ENCODE results near the gene ADCY1.

ADCY1 gene

DNA sequence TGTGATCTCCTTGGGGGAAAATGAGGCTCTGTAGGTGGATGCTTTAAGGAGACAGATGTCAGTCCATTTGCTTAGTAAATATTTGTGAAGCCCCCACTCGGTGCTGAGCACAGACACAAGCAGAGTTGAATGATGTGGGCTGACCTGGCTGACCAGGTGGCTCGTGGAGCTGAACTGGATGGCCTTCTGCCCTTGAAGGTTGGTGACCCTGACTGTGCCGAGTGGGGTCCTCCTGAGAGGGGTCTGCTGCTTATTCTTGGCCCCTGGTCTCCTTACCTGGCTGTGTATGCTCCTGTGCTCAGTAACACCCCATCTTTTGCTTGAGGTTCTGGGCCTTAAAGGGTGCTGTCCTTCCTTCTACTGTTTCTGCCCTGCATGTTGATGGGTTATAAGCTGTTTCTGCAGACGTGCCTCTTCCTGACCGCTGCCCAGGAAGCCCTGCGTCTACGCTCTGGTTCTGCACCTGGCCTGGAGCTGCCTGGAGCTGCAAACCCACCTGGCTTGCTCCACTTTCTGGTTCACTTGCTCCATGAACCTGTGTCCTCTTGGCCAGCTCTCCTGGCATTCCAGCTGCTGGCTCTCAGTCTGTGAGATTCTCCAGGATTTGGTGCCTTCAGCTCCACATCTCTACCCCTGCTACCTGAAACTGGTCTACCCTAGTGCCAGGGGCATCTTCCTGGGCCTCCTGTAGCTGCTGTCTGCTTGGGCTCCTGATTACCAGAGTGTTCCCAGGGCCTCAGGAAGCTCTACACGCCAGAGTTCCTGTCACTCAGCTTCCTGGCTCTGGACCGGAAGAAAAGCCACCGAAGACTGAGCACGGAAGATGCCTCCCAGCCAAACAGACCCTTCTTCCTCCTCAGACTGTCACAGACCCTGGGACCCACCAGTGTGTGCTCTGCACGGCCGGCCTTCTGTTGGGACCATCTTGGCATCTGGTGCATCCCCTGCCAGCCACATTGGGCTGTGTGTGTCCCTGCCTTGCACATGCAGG is 76.5 kb downstream of the ADCY1 start:
- no peak for DNase-seq (ENCODE audit: low read depth)

DNA sequence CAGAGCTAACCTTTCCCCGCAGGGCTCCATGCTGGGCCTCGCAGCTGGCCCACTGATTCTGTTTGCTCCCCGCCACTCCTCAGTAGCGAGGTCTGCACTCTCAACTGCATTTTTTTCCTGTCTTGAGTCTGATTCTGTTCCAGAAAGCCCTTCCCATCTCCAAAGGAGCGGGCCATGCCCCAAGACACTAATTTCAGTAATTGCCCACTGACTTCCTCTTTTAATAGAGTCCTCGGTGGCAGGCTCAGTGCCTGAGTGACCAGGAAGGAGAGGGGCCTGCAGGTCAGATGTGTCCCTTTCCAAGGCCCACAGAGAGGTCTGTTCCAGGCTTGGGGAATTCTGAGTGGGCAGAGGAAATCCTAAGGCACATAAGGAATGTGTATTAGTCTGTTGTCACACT is 77.4 kb downstream of the ADCY1 start:
- no peak for DNase-seq (ENCODE audit: low read depth)

- DNase-seq (ENCODE audit: low read depth): no peak
Measured at GRCh38 chr7:45652630-45653029, 78.5 kb downstream of the ADCY1 start.

- DNase-seq (ENCODE audit: low read depth): no peak
Measured at GRCh38 chr7:45653209-45653907, 79.2 kb downstream of the ADCY1 start.

DNA sequence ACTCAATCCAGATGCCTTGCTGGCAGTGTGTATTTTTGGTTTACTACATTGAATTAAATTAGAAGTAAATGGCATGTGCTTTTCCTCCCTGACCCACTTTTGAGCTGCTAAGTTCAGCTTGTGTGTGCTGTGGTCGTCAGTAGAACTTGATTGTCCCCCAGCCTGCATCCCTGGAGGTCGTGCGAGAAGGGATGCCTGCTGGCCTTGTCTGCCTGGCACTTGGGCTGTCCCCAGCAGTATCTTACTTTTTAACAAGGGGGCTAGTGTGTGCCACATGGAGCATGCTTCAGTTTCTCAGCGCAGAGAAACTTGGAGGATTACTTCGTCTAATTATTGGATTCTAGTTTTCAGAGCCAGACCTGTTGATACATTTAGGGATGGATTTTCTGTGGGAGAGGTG is 80.2 kb downstream of the ADCY1 start:
- DNase-seq (ENCODE audit: low read depth): no peak

GRCh38 chr7:45655539-45655938 is 81.4 kb downstream of the ADCY1 start:
- DNase-seq (ENCODE audit: low read depth): no peak

DNA sequence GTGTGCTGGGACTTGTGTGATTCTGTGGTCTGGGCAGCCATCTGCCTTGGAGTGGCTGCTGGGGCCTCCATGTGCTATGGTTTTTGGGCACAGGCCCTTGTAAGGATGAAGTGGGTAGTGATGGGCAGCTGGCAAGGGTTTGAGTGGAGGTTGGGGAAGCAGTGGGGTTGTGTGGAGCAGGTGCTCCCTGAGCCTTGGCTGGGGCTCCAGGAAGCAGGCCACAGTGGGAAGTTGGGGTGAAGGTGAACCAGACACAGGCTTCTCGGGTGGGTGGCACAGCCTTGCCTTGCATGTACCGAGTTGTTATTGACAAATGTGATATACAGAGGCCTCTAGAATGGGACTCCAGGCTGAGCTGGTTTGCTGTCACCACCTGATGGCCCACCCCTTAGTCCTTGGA is 82.3 kb downstream of the ADCY1 start:
- DNase-seq (ENCODE audit: low read depth): no peak

- DNase-seq (ENCODE audit: low read depth): no peak
Measured at GRCh38 chr7:45657136-45657889, 83.1 kb downstream of the ADCY1 start.

- no peak for DNase-seq (ENCODE audit: low read depth)
Measured at GRCh38 chr7:45657890-45658715, 83.9 kb downstream of the ADCY1 start.

DNA sequence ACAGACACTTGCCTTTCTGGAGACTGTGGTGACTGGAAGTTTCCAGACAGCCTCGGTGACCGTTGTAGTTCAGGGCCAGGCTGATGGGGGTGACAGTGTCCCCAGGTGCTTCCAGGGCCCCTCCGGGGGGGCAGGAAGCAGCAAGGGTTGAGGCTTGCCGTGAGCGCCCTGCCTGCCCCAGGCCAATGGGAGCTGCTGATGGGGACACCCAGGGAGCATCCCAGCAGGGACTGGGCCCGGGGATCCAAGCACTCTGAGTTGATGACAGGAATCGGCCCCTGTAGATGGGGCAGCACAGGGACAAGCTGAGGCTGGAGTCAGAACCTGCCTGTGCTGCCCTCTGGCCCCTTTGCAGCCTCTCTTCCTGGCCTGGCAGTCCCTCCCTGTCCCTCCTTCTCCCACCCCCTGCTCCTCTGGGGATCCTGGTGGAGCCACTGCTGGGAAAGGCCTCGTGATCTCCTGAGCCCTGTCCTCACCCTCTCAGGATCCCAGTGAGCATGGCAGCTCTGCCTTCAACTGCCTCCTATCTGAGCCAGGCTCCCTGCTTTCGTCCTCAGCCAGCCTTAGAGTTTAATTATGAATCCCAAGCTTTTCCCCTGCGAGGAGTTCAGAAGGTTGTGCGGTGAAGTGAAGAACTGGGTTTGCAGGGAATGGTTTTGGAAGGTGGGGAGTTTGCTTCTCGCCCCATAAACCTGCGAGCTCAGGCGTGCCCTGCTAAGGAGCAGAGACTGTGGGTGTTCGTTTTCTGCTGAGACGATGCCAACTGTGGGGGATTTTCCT is 84.7 kb downstream of the ADCY1 start:
- DNase-seq (ENCODE audit: low read depth): no peak

GRCh38 chr7:45659496-45660139 is 85.5 kb downstream of the ADCY1 start:
- DNase-seq (ENCODE audit: low read depth): no peak

DNA sequence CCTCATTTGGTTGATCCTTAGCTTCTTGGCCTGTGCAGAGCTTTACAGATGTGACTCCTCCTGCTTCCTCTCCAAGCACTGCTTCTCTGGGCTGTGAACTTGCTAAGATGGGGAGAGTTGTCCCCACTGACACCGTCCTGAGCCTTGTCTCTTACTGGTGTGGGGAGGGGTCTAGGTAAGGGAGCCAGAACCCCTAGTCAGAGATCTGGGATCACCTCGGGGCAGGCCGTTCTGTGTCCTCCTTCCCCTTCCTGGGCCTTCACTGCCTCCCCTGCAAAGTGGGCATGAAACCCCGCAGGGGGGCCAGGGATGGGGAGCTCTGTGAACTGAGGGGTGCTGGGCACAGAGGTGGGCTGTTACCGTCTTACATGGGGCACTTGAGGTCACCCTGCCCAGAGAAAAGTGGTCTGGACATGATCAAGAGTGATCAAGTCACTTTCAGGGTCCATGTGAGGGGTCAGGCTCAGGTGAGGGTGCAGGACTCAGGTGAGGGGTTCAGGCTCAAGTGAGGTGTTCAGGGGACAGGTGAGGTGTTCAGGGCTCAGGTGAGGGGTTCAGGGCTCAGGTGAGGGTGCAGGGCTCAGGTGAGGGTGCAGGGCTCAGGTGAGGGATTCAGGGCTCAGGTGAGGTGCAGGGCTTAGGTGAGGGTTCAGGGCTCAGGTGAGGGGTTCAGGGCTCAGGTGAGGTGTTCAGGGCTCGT is 86.2 kb downstream of the ADCY1 start:
- no peak for DNase-seq (ENCODE audit: low read depth)

GRCh38 chr7:45660901-45661211 is 86.7 kb downstream of the ADCY1 start:
- no peak for DNase-seq (ENCODE audit: low read depth)

DNA sequence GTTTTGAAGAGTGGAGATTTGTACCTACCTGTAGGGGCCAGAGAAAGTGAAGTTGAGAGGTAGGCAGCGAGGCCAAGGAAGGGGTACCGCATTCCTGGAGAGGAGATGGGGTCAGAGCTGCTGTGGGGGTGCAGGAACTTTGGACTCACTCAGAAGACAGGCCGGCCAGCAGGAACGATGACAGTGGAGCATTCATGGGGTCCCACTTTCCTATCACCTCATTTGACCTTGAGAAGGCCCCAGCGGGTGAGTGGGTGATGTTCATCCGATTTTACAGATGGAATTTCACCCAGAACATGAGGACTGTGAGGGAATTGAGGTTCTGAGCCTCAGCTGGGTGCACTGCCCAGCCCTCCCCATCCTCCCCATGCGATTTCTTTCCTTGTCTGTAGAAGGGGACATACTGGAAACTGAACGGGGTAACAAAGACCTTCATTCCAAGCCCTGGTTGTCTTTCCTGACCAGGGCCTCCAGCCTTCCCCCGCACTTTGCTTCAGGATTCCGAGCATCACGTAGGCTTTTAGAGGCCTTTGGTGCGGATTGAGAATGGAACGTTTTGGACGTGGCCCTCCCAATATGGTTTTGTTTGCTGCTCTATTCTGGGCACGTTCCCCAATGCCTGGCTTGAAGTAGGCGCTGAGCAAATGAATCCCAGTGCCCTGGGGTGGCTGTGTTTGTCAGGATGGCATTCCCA is 87.3 kb downstream of the ADCY1 start:
- DNase-seq (ENCODE audit: low read depth): no peak

- DNase-seq (ENCODE audit: low read depth): no peak
Measured at GRCh38 chr7:45662018-45662417, 87.8 kb downstream of the ADCY1 start.

- DNase-seq (ENCODE audit: low read depth): no peak
Measured at GRCh38 chr7:45662540-45663166, 88.5 kb downstream of the ADCY1 start.

GRCh38 chr7:45663167-45663921 is 89.2 kb downstream of the ADCY1 start:
- no peak for DNase-seq (ENCODE audit: low read depth)
